Neutrophil (primary cell): ENCODE data around the gene CAMK4.

ENCODE experiments used
- H3K27ac ChIP-seq: fragments of 200-600 bp; sonication (generic); 2 replicates; pipeline ENCODE4 v1.5.1; 2016; ENCODE audit warnings: mild to moderate bottlenecking, moderate library complexity
- H3K27me3 ChIP-seq: fragments of 200-600 bp; sonication (generic); 2 replicates; pipeline ENCODE4 v1.6.0; 2016; ENCODE audit warnings: mild to moderate bottlenecking
- H3K36me3 ChIP-seq: fragments of 200-600 bp; sonication (generic); 2 replicates; pipeline ENCODE4 v1.5.1; 2017
- H3K4me1 ChIP-seq, 2 experiments: fragments of 200-600 bp in 1 of 2; sonication (generic) in 1 of 2; 1 replicate in 1 of 2; 2 replicates in 1 of 2; pipeline versions ENCODE4 v1.5.1 to v1.6.1; 2013 to 2016; ENCODE audit warnings: low read depth in 1 of 2, low read length in 1 of 2, mild to moderate bottlenecking in 1 of 2, moderate library complexity in 1 of 2; ENCODE audit not compliant: control insufficient read depth in 1 of 2, insufficient read depth in 1 of 2
- H3K4me3 ChIP-seq, 2 experiments: fragments of 200-600 bp in 1 of 2; sonication (generic) in 1 of 2; 1 replicate in 1 of 2; 2 replicates in 1 of 2; pipeline ENCODE4 v1.5.1; 2013 to 2016; ENCODE audit warnings: low read depth in 1 of 2, low read length in 1 of 2, mild to moderate bottlenecking in 1 of 2, moderate library complexity in 1 of 2
- H3K9me3 ChIP-seq: fragments of 200-600 bp; sonication (generic); 2 replicates; pipeline ENCODE4 v1.5.1; 2016
- CTCF ChIP-seq: fragments of 200-600 bp; sonication (generic); IDR thresholded peaks from 2 replicates; pipeline ENCODE4 v1.5.1; 2016; ENCODE audit warnings: antibody characterized with exemption

CAMK4 gene

GRCh38 chr5:111225926-111226325, 1.7 kb downstream of the CAMK4 start:
- no peak overlapping the region for H3K27ac ChIP-seq

GRCh38 chr5:111226556-111226955, 2.4 kb downstream of the CAMK4 start:
- no peak for TF ChIP-seq CTCF
- Histone ChIP-seq H3K4me1 (no peaks in the 10 kb centered on the region), H3K9me3 (no peaks in the 10 kb centered on the region), H3K27me3 (peaks cover 65% of the 10 kb centered on the region), H3K27ac (no peak overlapping the region), H3K4me3 (no peak overlapping the region), H3K36me3 (no peaks in the 10 kb centered on the region)

More at GRCh38 chr5:111225926-111226325, 1.7 kb downstream of the CAMK4 start:
- Histone ChIP-seq H3K36me3 (no peaks in the 10 kb centered on the region), H3K27me3 (peaks cover 71% of the 10 kb centered on the region), H3K4me3 (no peak overlapping the region), H3K9me3 (no peaks in the 10 kb centered on the region), H3K4me1 (no peaks in the 10 kb centered on the region)
- TF ChIP-seq CTCF = no peak

GRCh38 chr5:111227226-111227782, 3.1 kb downstream of the CAMK4 start:
- Histone ChIP-seq H3K27me3 (peaks cover 57% of the 10 kb centered on the region), H3K4me3 (no peak overlapping the region), H3K9me3 (no peaks in the 10 kb centered on the region), H3K36me3 (no peaks in the 10 kb centered on the region), H3K4me1 (no peaks in the 10 kb centered on the region), H3K27ac (no peak overlapping the region)
- TF ChIP-seq CTCF = no peak

- H3K9me3 ChIP-seq = no peaks in the 10 kb centered on the region
- H3K4me3 ChIP-seq = no peak overlapping the region
- no peak overlapping the region for H3K27ac ChIP-seq
- TF ChIP-seq CTCF = no peak
- no peaks in the 10 kb centered on the region for H3K36me3 ChIP-seq
- H3K4me1 ChIP-seq = no peaks in the 10 kb centered on the region
- H3K27me3 ChIP-seq = peaks cover 52% of the 10 kb centered on the region
Observed at GRCh38 chr5:111227801-111228200, 3.6 kb downstream of the CAMK4 start.

- no peaks in the 10 kb centered on the region for H3K9me3 ChIP-seq
- H3K4me1 ChIP-seq = no peaks in the 10 kb centered on the region
- H3K4me3 ChIP-seq = no peak overlapping the region
- H3K36me3 ChIP-seq = no peaks in the 10 kb centered on the region
- TF ChIP-seq CTCF = no peak
- H3K27me3 ChIP-seq = peaks cover 44% of the 10 kb centered on the region
- no peak overlapping the region for H3K27ac ChIP-seq
Observed at GRCh38 chr5:111228520-111229220, 4.5 kb downstream of the CAMK4 start.
